Stimulated activated CD4-positive, alpha-beta T cell treated with anti-CD3 and anti-CD28 coated beads, TNF-alpha, amount 100 ng/mL, for 4 hours (primary cell): ENCODE measurements around the gene FSIP1.

Source experiments
- DNase-seq, 3 experiments: peaks; one replicate each; pipeline ENCODE4 v3.0.0-alpha.2; 2020; ENCODE audit warnings: low read depth in 3 of 3

The FSIP1 gene

DNA sequence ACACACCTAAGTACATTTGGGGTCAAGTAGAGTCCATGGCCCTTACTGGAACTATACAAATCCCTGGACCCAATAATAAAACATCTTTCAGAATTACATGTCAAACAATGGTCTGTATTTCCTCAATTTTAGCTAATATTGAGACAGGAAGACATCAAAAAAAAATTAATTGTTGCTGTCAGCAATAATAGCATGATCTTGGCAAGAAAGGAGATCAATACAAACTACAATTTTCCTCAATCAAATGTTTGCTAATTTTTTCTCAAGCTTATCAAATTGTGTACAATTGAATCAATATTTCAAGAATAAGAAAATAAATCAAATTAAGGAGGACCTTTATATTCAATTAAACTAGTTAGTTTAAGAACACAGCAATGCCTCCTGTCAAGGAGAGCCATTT, 62.6 kb downstream of the FSIP1 start:
- DNase-seq, result no peak

DNA sequence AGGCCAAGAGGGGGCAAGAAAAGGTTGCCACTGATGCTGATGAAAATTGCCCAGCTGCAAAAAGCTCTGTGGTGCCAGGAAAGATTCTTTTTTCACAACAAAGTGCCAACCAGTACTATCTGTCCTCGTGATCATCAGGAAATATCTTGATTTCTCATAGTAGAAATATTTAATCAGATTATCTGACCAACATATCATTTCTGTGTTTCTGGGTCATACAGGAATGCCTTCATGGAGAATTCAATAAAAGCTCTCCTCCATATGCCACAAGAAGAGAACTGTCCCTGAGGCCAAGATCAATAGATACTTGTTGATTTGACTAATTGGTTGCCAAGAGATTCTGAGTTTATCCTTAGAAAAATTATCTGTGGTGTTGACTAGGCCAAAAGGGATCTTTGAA, 63.5 kb downstream of the FSIP1 start:
- DNase-seq, result no peak

DNA sequence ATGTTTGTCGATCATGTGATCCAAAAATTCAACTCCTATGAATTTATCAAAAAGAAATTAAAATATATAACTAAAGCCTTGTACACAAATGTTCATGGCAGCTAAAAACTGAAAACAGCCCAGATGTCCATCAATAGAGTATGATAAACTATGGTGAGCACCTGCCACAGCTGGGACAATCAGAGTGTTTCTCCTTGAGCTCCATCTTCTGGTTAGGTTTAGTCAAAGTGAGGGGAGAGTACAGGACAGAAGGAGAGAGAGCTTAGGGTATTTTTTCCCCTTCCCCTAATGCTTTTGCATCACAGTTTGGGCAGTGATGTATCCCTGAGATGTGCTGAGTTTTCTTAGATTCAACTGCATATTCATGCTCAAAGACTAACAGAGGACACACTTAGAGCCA, 65.5 kb downstream of the FSIP1 start:
- no peak for DNase-seq

DNA sequence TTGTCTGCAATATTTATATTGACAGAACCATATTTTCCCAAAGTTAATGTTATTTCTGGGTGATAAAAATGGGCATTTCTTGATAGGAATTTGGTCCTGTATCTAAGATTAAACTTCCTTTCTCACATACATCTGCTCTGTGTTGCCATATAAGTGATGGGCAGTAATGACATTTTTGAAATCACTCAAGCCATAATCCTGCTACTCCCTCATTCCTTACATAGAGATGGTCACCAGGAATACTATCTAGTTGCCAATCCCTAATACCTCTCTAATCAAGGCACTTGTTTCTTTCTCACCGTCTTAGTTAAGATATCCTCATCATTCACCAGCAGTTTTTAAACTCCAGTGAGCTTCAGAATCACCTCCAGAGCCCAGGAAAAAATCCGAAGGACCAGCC, 68.4 kb downstream of the FSIP1 start:
- DNase-seq, result no peak

DNA sequence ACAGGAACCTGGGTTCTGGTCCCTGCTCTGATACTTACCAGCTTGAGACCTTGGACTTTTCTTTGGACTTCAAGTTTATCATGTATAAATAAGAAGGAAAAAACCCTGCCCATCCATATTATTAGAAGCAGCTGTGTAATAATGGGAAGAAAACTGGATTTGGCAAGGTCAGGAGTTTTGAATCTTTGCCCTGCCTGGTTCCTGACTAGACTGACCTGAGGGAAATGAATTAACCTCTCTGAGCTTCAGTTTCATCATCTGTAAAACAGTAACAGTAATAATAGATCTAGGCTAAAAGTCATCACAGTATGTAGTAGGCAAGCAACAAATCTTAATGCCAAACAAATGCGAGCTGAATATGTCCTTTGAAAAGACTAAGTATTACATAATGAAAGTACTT, 68.8 kb downstream of the FSIP1 start:
- DNase-seq, result no peak

DNA sequence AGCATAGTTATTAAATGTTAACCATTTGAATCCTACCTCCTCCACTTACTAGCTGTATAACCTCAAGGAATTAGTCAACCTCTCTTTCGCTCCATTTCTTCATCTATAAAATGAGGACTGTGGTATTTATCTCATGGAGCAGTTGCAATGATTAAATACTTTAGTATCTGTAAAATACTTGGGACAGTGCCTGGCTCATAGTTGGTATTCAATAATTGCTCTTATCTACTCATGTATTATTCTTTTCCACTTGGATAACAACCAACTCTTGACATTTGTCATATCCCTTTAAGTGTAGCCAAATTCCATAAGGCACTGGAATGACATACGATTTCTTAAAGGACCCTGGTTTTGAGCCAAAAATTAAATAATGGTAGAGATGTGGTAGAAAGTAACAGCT, 72.0 kb downstream of the FSIP1 start:
- no peak for DNase-seq

DNA sequence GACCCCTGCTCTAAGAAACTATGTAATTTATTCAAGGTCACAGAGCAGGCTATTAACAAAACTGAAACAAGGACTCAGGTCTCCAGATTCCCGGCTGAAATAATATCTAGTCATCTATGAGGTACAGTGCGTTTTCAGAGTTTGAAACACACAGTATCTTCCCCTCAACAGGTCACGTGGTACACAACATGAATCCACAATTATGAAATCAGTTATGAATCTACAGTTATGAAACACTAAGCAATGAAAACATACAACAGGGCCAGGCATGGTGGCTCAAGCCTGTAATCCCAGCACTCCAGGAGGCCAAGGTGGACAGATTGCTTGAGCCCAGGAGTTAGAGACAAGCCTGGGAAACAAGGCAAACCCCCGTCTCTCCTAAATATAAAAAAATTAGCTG, 72.7 kb downstream of the FSIP1 start:
- DNase-seq, result no peak

DNA sequence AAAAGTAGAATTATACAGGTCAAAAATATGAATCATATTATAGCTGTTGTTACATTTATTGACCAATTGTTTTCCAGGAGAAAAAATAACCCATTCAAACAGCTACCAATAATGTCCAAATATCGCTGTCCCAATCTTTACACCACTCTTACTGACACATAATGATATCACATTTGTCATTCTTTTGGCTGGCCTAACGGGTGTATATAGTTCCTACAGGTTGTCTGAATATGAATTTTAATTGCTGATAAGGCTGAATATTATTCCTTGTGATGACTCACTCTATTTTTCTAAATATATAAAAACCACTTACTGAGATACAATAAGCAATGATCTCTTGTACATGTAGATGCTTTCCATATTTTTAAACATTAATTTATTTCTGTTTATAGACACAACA, 76.4 kb downstream of the FSIP1 start:
- no peak for DNase-seq

DNA sequence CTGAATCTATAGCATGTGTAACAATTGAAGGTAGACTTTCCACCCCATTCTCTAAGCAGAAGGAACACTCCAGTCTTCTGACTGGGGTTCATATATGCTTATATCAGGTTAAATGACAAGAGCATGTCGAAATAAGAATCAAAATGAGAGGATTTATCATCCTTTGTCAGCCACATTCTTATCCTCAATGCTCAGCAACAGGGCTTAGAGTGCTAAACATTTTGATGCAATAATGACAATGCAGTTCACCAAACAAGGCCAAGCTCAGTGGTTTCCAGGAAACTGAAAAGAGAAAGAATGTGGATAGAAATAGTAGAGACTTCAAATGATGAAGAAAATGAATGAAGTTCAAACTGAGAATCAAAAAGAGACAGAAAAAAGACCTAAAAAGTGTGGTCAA, 78.0 kb downstream of the FSIP1 start:
- DNase-seq, result no peak

DNA sequence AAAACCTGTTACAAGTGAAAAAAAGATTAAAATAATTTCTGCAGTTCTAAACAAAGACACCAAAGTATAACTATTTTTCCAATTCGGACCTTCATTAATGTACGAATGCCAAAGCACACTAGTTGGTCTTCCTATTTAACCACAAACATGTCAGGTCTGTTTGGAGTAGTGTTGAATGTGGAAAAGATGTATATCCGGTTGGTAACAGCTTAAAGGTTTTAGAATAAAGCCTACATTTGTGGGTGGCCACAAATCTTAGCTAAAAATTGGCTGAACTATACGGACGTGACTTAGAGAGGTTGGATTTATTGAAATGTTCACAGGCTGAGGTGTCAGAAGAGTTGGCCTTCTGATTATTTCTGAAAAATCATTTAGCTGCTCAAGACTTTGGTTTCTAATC, 78.4 kb downstream of the FSIP1 start:
- DNase-seq, result no peak

DNA sequence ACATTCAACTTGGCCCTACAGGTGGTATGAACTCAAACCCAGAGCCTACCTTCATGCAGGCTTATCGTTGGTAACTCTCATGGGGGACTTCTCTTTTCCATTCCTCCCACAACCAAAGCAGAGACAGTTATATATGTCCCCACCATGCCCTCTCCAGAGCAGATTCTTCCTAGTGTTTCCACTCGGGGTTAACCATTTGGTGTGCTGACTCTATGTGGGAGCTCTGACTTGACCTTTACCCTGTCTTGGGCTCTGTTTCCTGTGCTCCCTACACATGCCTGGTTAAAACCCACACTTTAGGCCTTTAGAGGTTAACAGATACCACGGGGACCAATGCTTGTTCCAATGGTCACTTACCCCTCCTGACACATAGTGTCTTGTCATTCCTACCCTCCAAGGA, 80.7 kb downstream of the FSIP1 start:
- DNase-seq, result no peak

DNA sequence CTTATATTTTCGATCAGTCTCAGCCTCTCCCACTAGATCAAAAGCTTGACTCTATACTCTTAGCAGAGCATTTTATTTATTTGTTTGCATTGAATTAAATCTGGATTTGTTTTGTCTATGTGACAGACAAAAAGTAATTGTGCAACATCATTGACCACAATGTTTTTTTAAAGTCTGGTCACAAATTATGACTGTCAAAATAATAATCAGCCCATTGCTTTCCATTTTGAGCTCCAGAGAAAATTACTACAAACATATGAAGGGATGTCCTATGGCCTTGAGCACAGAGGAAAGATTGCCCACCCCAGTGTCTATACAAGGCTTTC, 82.3 kb downstream of the FSIP1 start:
- no peak for DNase-seq

DNA sequence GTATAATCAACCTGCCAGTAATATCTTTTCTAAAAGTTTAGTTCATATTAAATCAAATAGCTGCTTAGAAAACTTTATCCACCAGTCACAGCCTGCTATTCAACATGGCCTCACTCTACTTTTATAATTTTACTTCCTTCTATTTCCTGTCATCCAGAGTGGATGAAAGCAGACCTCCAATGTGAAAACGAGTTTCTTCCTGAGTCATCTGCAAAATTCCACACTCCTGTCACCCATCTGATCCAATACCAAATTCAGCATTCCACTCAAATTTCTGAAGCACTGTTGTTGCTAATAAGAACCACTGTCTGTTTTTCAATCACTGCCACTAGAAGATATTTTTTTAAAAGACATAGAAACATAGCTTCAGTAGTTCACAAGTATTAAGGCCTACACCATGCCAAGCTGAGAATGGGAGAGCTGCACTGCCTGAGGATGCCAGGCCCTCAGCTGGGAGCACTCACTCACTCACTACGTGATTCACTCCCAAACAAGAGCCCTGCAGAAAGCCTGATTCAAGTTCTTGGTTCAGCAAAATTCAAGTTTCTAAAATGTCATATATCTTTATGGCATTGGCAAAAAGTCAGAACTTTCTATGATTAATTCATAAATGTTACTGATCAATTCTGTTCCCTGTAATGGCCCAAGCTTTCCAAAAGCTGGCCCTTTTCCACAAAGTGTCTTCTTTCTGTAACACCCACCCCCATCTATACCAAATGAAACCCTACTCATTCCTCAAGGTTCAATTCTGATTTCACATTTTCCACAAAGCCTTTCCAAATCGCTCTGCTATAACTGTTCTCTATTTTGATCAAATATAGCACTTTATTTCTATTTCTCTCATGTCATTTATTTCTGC, 82.9 kb downstream of the FSIP1 start:
- no peak for DNase-seq

DNA sequence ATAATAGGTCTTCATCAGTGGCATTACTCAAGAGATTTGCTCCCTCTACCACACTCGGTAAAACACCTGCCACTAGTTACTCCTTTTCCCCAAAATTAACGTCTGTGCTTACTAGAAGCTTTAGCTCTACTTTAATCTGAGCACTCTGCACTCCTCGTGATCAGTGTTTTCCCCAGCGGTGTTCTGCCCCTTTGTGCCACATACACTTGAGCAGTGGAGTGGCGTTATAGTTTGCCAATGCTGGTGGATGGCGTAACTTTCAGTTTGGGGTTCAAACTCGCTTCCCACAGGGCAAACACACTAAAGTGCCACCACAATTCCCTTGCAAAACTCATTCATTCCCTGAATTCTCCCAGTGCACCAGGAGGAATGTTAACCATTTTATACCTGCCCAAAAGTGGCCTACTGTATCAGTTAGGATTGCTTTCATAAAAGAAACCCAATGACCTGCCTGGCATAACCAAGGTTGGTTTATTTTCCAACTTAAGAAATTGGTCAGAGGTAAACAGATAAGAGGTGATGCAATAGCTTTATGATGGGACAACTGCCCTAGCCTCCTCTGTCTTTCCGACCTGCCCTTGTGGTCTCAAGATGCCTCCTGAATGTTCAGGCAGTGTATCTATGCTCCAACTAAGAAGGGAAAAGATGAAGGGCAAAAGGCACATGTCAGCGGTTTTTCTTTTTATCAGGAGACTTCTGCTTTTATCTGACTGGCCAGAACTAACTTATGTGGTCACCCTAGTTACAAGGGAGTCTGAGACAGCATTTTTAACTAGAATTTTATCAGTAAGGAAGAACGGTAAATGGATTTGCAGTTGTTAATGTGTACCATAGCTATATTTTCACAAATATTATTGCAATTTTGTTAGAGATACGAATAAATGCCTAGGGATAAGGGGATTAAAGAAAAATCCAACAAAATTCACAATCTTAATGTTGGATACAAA, 83.9 kb downstream of the FSIP1 start:
- DNase-seq, result no peak

DNA sequence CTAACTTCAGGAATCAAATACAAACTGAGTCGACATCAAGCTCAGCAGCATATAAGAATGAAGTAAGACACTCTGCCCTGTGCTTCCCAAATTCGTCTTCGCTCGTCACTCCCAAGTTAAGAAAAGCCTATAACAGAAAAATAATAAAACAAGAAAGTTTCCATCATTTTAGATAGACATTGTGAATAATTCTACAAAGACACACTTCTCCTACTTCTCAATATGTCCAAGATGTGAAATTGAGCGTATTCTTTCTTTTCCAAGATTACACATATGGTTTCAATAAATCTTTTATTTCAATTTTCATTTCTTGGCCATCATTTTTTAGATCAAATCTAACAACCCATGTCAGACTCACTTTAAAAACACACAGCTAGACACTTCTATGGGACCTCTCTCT, 85.1 kb downstream of the FSIP1 start:
- DNase-seq, result no peak

DNA sequence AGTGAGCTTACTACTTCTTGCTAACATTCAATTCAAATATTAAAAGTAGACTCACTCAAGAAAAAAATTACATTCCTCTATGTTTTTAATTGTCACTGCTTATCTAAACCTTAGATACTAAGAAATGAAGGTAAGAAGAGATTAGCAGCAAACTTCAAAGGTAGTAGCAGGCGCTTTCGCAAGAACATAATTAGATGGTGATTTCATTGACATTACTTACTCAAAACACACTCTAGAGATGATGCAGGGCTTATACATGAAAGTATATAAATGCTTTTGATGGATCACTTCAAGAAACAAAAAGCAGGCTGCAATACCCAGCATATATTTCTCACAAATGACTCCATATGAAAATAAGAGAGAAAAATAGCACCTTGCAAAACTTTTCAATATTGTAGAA, 86.8 kb downstream of the FSIP1 start:
- no peak for DNase-seq

DNA sequence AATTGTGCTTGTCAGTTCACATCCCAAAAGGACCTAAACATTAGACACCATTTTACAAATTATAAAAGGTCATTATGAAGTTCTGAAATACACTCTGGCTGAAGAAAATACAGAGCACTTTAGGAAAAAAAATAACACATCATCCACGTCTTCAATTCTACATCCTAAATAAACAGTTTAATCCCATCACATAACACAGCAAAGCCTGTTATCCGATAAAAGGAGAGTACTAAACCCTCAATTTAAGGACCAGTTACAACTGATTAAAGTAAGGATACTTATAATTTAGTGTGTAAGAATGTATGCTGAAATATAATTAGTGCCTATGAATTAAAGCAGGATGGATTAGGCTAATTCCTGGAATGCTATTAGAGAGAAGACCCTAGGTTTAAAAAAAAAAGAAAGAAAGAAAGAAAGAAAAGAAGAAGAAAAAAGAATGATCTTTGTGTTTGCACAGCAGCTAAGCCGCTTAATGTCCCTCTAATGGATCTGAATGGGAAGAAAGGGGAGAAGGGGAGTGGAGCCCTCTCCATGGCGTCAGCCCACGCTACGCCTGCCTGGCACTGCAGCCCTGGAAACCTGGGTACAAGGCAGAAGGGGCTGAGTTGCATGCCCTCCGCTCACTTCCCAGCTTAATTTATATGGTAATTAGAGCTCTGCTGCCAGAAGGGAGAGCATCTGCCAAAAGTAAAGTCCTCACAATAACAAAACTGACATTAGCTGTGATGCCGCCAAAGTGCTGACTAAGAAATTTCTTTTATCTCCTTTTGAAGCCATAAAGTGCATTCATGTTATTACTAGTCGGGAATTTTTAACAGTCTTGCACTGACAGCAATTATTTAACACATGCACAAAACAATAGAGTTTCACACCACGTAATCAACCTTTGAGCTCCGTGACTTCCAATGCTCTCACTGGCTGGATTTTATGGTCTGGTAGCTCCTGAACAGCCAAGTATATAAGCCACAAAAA, 90.0 kb downstream of the FSIP1 start:
- DNase-seq, result no peak

DNA sequence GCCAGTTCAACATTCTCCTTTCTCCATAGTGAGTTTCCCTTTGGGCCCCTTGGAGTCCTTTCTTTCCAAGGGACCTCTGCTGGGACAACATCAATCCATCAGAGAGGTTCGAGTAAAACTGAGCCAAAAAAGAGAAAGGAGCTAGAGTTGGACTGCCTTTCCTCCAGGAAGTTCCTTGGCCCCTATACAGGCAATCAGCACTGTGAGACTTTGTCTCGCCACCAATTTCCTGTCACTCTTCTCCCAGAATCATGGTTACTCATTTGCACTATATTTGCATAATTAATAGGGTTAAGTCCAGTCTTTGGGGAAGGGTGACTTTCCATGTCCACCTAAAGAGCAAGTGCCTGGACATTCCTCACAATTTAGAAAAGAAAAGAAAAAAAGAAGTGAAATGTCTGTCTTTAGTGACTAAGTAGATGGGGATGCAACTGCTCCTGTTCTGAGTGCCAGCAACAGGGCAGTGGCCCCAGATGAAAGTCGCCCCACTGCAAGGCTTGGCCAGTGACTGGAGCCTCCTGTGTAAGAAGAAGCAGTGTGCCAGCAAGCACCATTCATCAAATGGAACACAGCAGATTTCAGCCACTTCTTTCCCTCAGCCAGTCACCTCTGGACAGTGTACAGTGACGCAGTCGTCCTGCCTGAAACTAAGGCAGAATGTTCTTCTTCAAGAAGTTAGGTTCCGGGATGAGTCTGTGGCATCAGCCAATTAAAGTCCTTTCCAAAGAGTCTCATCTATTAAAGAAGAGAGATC, 91.6 kb downstream of the FSIP1 start:
- DNase-seq, result no peak

DNA sequence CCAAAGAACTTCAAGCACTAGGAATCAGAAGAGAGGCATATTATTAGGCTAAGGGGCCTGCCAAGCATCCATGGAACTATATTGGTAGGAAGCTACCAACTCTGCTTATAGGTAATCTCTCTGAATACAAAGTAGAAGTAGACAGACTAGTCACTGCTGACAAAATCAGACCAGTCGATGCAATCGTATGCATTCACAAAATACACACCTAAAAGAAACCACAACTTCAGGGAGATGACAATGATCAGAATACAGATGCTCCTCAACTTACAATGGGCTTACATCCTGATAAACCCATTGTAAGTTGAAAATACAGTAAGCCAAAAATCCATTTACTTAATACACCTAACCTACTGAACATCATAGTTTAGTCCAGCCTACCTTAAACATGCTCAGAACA, 94.7 kb downstream of the FSIP1 start:
- DNase-seq, result no peak

DNA sequence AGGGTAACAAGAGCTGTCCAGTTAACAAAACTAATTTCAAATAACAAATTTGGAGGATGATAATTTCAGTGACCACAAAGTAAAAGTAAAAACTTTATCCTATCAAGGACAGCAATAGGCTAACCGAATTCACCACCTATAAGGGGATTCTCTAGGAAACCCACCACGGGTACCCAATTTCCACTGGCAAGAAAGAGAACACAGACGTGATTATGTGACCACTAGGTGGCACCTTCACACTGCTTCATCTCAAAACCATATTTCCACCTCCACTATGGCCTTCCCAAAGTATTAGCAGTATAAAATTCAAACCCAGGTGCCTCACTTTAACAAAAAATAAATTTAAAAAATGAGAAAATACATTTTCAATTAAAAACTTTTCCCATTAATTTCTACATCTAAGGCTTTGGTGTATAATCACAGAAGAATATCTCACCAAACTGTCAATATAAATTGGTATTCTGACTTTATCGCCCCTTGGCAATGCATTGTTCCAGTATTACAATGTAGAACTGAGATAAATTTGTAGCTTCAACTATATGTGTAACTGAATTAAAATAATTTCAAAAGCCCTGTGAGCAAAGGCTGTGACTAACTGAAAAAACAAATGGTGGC, 96.5 kb downstream of the FSIP1 start:
- DNase-seq, result peak in 1 of 3 experiments; percentile 10

DNA sequence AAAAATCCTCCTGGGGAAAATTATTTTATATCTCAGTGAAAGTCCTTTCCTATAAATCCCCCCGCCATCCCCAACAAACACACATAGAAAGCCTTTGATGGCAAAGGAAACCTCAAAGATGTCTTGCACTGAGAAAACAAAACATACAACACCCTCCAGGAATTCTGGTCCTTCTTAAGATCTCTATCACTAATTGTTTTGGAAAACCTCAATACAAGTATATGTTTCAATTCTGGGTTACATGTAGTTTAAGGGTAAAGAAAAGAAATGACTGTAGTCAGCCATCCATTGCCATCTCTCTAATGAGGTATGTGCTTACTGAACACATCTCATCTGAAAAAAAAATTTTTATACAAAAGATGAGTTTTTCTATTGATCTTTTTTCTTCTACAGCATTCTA, 97.3 kb downstream of the FSIP1 start:
- DNase-seq, result no peak
